GM21367 (cell line): ENCODE results near the gene UQCRC1.

ENCODE experiments used
- ATAC-seq: cut with Tn5 transposase; IDR thresholded peaks from one replicate; pipeline ENCODE4 v1.9.1; 2021; ENCODE audit not compliant: unreplicated experiment

The UQCRC1 gene

DNA sequence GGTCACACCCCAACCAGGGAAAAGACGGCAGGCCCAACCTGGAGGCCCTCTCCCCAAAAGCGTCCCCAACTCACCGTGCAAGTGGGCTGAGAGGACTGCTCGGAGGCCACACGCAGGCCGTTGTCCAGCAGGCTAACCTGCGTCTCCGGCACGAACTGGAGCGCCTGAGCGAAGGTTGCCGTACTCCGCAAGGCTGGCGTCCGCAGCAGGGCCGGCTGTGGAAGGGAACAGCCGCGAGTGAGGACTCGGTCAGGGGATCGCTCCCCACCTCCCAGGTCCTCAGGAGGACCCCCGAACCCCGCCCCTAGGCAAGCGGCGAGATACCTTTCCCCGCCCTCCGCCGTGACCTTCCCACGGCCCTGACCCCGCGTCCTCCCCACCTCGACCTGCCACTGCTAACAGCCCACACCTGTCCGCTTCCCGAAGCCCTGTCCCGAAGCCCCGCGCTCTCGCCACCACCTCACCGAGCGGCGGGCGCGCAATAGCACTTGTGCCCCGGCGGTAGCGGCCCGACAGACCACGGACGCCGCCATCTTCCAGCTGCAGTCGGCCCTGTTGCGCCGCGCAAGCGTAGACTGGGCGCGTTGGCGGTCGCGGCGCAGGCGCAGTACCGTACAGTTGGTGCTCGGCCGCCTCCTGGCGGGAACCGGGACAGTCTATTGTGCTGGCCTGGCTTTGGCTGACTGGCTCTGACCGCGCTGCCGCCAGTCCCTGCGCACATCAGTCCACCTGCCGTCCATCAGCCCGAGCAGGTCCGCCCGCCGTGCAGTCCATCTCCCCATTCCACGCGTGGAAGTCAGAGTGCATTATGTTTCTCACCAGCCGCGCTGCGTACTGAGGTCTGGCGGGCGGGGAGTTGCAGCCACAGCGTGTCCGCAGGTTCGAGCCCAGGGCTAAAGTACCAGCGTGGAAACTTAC is at the start of gene UQCRC1:
TSS of gene UQCRC1 (minus strand) at position 559 of the 918 bp plus-strand sequence. CDS start at position 533, 26 bp downstream.
- peak; percentile 72 for ATAC-seq

DNA sequence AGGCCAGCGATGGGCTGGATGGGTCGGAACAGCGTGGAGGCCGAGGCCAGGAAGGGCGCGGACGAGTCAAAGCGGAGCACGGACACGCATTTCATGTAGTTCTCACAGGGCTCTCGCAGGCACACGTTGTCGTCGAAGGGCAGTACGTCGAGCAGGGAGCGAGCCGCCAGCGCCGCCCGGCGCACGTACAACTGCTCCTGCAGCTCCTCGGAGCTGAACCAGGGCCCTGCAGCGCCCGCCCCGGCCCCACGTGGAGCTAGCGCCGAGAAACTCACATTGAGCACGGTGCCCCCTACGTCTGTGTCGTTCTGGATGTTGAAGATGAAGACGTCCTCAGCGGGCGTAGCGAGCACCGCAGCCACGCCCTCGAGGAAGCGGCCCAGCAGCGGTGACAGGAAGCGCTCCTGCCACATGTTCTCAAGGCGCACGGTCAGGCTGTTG is 47.4 kb upstream of the UQCRC1 start:
- ATAC-seq, result no peak

DNA sequence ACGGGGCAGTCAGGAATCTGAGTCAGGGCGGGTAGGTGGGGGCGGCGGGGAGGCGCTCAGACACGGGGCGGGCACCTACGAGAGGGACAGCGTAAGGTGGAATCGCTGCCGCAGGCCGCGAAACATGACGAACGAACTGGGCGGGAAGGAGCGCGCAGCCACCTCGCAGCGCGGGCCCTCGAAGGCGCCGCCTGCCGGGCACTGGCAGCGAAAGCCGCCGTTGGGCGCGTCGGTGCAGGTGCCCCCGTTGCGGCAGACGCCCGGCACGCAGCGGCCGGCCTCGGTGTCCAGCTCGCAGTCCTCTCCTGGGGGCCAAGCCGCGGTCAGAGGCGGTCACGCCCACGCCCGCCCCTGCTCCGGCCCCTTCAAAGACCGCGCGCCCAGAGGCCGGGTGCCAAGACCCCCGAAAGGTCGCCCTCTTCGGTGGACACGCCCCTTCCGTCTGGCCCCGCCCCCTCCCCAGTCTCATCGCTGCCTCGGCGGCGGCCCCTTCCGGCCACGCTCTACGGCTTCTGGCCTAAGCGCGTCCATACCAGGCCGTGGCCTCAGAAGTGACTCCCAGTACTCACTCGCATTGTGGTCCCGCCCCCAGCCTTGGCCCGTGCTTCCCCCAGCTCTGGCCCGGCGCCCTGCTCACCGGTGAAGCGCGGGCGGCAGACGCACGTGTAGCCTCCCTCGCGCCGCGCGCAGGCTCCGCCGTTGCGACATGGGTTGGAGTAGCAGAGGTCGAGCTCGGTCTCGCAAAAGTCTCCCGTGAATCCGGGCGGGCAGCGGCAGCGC is 46.8 kb upstream of the UQCRC1 start:
- ATAC-seq, result no peak

DNA sequence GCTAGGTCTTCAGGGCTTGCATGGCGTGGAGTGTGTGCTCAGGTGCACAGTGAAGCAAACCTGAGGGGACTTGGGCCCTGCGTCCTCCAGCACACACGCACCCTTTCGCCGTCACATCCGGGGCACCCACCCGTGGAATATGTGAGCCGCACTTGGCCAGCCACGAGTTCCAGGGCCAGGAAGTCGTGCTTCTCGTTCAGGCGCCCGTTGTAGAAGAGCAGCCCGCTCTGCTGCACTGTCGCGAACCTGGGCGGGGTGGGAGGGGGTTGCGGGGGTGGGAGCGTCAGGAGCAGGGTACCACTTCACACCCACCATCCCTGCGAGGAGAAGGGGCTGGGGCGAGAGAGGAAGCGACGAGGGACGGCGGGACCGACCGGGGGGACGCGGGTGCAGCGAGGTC is 46.2 kb upstream of the UQCRC1 start:
- ATAC-seq, result no peak

DNA sequence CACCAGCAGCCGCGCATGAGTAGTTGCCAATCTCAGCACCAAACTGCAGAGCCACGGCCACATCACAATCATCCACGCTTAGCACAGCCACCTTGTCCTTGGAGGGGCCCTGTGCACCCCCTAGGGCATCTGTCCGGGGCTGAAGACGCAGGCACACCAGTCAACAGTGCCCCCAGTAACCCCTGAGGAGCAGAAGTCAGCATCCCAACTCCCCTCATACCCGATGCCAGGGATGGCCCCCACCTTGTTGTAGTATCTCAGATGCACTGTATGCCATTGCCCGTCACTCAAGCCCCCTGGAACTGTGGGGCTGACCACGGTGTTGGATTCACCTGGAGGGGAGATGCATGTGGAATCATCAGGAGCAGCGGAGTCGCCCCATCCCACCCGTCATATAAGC is 45.6 kb upstream of the UQCRC1 start:
- no peak for ATAC-seq

DNA sequence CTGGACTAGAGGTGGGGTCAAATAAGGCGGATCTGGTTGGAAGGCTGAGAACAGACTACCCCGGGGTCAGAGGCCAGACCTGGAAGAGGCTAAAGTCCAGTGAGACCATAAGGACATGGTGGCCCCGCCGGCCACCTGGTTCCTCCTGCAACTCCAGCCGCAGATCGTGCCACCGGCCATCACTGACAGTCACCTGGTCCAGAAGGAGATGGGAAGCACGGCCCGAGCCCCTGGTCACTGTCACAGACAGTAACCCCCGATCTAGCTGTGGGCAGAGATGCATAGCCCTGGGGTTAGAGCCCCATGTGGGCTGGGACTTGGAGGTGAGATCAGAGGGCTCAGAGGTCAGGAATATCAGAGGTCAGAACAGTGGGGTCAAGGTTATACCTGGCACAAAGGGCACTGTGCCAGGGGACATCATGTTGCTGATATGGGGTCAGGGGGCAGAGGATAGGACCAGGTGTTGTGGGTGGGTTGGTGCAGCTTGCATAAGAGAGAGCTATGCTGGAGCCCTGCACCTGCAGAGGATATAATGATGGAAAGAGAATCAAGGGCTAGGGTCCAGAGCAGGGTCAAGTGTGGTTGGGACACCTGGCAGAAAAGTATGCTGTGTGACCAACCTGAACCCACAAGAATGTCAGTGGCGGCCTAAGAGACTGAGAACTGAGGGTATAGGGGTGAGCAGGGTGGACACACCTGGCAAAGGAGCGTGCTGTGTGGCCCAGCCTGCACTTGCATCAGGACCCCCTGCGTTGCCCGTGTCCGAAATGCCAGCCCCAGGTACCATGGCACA is 43.7 kb upstream of the UQCRC1 start:
- no peak for ATAC-seq

DNA sequence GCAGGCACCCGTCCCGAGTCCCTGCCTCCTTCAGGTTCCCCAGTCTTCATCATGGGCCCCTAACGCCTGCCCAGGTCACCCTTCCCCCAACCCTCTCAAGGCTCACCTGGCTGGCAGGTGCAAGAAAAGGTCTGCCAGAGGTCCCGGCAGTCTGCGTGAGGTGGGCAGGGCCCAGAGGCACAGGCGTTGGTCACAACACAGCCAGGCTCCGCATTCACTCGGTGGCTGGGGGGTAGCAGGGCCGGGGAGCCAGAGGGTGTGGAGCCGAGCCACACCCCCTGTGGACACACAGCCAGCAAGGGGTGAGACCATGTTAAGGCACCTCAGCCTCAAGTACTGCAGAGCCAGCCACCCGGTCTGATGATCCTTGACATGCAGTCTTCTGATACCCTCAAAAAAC is 42.3 kb upstream of the UQCRC1 start:
- no peak for ATAC-seq

DNA sequence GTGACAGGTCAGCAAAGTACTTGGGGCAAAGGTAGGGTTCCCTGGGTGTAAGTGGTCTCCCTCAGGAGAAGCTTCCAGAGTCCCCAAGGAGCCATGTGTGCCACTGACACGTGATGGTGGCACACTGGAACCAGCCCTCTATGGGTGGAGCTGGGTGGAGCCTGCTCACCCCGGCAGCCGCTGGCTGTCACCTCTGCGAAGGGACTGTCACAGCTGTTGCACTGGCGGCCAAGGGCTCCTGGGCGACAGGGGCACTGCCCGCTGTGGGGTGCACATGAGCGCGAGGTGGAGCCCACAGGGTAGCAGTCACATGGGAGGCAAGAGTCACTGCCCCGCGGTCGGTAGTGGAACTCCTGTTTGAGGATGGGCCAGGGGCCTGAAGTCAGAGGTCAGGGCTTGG is 41.3 kb upstream of the UQCRC1 start:
- ATAC-seq, result no peak

DNA sequence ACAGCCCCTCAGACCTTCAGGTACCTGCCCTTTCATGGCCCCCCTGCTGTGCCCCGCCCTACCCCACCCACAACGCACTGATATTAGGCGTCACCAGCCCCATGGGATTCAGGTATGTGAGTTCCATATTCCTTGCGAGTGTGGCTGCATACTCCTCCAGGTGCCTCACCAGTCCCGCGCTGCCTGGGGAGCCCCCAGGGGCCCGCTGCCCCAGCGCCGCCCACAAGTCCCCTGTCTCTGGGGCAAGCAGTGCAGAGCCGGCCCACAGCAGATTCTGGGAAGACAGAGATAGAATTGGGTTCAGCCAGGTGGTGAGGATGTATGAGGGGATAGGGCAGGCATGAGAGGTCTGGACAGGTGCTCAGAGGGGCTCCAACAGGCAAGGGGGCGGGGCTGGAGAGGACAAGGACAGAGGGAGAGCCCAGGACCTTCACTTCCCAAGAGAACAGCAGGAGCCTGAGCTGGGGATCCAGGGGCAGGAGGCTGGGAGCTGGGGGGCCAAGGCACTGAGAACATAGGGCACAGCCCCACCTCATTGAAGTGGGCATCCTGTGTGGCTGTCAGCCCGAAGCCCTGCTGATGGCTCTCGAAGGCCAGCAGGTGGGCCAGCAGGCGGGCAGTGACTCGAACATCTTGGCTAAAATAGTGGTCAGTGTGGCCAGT is 38.9 kb upstream of the UQCRC1 start:
- no peak for ATAC-seq

DNA sequence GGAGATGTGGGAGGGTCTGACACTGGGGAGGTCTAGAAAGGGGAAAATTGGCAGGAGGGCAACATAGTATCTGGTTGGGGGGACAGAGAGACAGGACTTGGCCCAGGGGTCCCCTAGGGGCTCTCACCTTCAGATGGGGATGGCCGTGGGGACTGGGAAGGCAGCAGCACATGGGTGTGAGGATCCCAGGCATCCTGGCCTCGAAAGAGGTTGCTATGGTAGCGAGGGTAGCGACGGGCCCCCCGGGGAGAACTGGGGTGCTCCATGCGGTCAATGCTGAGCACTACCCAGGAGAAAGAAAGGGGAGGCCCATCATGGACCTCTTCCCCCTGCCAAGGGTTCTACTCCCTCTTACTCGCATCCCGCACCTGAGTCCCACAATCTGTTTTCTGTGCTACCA is 38.3 kb upstream of the UQCRC1 start:
- no peak for ATAC-seq

DNA sequence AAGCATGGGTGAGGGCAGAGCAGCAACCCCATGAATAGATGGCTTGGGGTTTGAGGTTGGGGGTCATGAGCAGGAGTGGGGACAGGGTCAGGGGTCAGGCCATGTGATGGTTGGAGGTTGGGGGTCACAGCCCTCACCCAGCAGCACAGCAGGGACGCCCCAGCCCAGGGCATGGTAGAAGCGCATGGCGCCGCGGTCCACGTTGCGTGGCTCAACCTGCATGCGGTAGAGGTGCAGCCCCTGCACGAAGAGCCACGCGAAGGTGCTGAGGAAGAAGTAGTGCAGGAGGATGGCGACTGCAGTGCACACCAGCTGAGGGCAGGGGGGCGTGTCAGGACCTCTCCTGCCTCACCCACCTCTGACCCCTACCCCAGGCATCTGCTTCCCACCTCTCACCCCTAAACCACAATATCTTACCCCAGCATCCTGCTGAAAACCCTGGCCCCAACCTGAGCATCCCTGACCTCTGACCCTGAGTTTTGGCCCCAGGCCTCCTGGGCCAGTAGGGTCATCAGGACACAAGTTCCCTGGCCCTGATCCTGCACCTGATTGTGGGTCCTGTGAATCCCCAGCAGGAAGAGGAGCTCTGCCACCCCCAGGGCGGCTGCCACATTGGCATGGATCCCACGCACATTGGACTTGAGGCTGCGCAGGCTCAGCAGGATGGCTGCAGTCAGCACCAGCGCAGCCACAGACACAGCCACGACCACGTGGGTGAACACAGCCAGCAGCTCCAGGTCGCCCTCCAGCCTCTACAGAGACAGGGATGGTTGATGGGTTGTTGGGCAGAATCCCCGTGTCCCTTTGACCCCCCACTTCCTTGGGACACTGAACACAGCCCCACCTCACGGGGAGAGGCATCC is 35.7 kb upstream of the UQCRC1 start:
- no peak for ATAC-seq

DNA sequence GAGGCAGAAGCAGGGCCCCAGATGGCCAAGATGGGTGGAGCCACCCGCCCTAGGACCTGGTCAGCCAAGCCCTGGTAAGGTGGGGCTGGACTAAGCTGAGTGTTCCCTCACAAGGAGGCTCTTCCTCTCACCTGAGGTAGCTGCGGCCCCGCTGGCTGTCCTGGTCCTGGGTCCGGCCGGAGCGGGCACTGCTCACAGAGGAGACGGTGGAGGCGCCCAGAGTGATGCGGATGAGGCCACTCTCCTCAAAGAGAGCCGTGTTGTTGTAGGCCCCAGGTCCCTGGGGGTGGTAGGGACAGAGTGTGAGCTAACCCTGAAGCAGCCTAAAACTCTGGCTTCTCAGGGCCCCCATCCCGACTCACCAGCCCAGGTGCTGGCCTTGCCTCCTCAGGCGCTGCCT is 33.2 kb upstream of the UQCRC1 start:
- no peak for ATAC-seq

DNA sequence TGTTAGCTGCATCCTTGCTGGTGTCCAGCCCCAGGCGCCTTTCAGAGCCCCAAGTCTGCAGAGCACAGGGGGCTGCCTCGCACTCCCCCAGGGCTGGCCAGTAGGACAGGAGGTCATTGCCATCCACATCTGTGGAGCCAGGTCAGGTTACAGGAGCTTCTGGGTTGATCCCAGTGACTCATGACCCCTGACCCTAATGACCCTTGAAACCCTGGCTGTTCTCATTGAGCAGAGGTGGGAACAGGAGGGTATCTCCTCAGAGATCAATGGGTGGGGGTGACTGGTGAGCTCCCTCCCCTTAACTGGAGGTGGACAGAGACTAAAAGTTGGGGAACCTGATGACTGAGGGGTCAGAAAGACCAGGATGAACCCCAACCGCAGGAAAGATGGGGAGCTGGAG is 31.9 kb upstream of the UQCRC1 start:
- no peak for ATAC-seq

DNA sequence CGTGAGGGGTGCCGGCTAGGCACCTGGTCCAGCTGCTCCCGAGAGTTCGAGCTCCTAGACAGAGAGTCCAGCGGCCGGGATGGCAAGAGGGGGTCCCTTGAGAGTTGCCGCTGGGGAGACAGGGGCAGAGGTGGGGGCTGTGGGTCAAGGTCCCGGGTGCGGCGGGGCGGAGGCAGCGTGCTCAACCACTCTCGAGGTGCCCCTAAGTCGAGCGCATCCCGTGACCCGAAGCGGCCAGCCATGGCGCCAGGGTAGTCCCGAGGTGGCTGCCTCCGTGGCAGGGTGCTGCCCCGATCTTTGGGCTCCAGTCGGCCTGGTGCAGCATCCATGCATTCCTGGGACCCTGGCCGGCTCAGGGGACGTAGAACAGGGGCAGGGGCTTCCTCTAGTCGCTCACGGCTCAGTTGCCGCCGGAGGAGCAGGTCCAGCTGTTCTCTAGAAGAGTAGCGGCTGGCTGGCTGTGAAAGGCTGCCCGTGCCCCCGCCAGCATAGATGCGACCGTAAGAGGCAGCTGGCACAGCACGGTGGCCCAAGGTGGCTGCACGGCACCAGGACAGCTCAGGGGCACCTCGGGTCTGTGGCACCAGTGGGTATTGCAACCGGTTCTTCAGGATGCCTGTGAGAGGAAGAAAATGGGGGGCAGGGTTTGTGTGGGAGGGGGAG is 30.6 kb upstream of the UQCRC1 start:
- ATAC-seq, result no peak

DNA sequence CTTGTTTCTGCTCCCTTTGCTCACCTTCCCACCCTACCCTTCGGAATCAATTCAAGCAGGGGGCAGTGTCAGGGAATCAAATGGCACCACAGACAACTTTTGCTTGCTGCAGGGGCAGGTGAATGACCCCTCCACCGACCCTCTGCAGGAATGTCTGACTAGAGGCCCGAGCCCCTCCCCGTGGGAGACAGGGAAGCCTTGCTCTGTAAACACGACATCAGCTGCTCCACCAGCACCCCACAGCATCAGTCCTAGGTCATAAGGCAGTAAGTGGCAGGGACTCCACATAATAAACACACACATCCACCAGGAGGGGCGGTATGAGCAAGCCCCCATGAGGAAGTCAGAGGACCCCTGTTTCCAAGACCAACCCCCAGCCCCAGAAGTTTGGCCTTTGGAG is 27.9 kb upstream of the UQCRC1 start:
- no peak for ATAC-seq

DNA sequence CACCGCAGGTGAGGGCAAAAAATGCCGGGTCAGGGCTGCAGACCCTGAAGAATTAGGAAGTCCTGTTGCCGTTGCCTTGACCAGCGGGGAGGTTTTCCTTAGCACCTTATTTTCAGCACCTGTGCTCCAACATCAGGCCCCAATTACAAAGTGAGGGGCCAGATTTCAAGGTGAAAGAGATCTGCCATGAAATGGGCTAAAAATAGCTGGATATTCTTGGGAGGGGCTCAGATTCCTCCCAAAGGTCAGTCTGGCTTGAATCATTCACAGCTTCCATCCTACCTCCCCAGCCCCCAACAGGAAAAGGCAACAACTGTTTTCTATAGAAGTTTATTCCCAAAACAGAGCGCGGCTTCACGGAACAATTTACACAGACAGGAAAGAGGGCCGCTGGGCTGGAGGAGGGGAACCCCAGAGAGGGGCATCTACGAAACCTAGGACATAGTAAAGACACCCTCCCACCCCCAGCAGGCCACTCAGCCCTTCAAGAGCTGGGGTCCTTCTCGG is 26.8 kb upstream of the UQCRC1 start:
- ATAC-seq, result no peak

DNA sequence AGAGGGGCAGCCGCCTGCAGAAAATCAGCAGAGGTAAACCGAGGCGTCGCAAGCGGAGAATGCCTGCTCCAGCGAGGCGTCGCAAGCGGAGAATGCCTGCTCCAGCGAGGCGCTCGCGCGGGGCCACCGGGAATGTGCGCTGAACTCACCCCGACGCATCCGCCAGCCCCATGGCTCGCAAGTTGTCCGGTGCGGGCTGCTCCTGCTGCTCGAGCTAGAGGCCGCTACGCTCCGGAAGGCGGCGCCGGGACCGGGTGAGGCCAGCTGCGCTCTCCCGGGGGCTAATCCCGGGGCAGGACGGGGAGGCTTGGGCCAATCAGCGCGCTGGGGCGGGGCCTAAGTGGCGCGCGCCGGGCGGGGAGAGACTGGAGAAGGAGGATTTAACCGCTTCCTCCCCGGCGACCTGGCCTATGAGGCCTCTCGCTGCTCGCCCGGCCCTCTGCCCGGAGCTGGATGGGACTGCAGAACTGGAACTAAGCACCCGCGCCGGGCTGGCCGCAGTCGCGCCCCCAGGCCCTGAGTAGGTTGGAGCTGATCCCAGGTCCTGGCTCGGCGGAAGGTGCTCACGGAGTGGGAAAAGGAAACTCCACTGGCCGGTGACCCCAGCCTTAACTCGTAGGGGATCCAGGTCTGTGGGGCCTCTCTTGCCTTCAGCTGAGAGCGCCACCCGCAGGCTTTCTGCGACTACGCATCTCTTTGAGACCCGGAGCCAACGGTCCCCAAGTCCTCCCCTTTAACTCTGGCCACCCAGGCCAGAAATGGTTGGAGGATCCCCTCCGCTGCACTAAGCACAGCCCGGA is 26.0 kb upstream of the UQCRC1 start, which contains the start of gene SLC26A6:
TSS of gene SLC26A6 (minus strand) at position 240 of the 800 bp plus-strand sequence. CDS start at position 172, 68 bp downstream.
- ATAC-seq, result peak; percentile 75

DNA sequence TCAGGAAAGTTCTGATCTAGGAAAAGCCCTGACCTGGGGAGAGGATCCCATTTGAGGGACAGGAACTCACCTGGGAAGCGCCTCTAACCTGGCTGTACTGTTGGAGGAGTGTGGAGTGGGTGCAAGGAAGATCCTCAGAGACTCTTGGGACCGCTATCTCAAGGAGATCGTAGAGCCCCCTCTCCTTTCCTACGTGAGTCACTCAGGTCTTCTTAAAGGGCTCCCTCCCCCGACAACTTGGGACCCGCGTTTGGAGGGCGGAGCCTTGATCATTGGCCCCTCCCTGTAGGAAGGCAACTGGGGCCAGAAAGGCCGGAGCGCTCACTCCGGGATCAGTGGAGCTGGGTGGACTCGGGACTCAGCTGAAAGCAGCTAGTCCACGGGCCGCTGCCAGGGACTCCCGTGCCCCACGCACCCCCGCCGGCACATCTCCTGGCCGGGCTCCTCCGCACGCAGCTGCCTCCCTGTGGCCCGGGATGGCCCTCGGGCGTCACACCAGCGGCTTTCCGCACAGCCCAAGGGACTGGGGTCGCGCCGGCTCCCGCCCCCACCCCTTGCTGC is 25.3 kb upstream of the UQCRC1 start:
- ATAC-seq, result no peak
